Activated B cell treated with CpG ODN at 0.5 μM for 24 hours (primary cell): ENCODE data around the gene ZNF787. TPM values are rescaled to one million over a fixed set of nuclear protein-coding genes. Genes with fewer than 3 reads are reported as not detected.
"Not testable (repeated sequence)": the region's sequence is repeated elsewhere in the genome, so short reads cannot be mapped to it uniquely, and the experiment has no call there.

Experiments
- ATAC-seq: fragments of 200-7000 bp; cut with Tn5 transposase; one replicate; pipeline ENCODE4 v1.10.0; 2021; ENCODE audit warnings: low read depth, mild to moderate bottlenecking, moderate library complexity
- CTCF ChIA-PET: fragments of 350-600 bp; sonication (Branson Sonifier 250); formaldehyde crosslinking; loops from one replicate; lab custom pipeline; 2021; ENCODE audit warnings: antibody characterized with exemption; lab: Charles Lee
- POLR2A ChIA-PET: fragments of 350-600 bp; sonication (Branson Sonifier 250); formaldehyde crosslinking; loops from one replicate; lab custom pipeline; 2021; ENCODE audit warnings: antibody characterized with exemption; lab: Charles Lee
- DNase-seq: peaks from one replicate; pipeline ENCODE4 v3.0.0; 2022
- H3K27ac Mint-ChIP-seq: one replicate; pipeline ENCODE4 v1.8.0; 2020; ENCODE audit warnings: mixed read lengths
- H3K27me3 Mint-ChIP-seq: one replicate; pipeline ENCODE4 v1.8.0; 2021; ENCODE audit warnings: mixed read lengths
- H3K36me3 Mint-ChIP-seq: one replicate; pipeline ENCODE4 v1.8.0; 2021; ENCODE audit warnings: low read depth, mixed read lengths
- H3K4me1 Mint-ChIP-seq: one replicate; pipeline ENCODE4 v1.8.0; 2021; ENCODE audit warnings: mixed read lengths
- H3K4me3 Mint-ChIP-seq: one replicate; pipeline ENCODE4 v1.8.0; 2020; ENCODE audit warnings: mild to moderate bottlenecking, mixed read lengths
- H3K9me3 Mint-ChIP-seq: one replicate; pipeline ENCODE4 v1.8.0; 2020; ENCODE audit warnings: mixed read lengths
- intact Hi-C: fragments of 100-400 bp; cut with micrococcal nuclease; formaldehyde crosslinking; loops from one replicate; pipeline ENCODE4 v1.15.1; 2024
- total RNA-seq: library from RNA; stranded (reverse); gene quantifications from 2 replicates; pipeline ENCODE4 v1.2.3, GENCODE V29; 2022
- TF ChIP-seq, protein P1 (sequence below): fragments of 200-600 bp; IDR thresholded peaks from one replicate; pipeline ENCODE4 v1.8.0; 2022; ENCODE audit warnings: antibody characterized with exemption, mild to moderate bottlenecking

ZNF787 gene
- total RNA-seq, 1 donor from 2014 or later = 42.3 TPM

GRCh38 chr19:56149656-56150038, 28.6 kb upstream of the ZNF787 start:
- TF ChIP-seq, protein P1, sequence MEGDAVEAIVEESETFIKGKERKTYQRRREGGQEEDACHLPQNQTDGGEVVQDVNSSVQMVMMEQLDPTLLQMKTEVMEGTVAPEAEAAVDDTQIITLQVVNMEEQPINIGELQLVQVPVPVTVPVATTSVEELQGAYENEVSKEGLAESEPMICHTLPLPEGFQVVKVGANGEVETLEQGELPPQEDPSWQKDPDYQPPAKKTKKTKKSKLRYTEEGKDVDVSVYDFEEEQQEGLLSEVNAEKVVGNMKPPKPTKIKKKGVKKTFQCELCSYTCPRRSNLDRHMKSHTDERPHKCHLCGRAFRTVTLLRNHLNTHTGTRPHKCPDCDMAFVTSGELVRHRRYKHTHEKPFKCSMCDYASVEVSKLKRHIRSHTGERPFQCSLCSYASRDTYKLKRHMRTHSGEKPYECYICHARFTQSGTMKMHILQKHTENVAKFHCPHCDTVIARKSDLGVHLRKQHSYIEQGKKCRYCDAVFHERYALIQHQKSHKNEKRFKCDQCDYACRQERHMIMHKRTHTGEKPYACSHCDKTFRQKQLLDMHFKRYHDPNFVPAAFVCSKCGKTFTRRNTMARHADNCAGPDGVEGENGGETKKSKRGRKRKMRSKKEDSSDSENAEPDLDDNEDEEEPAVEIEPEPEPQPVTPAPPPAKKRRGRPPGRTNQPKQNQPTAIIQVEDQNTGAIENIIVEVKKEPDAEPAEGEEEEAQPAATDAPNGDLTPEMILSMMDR = no peak
- Mint-ChIP-seq H3K36me3 (peaks cover 49% of the 10 kb centered on the region), H3K9me3 (no peaks in the 10 kb centered on the region), H3K4me3 (no peak overlapping the region), H3K27me3 (no peaks in the 10 kb centered on the region), H3K4me1 (no peaks in the 10 kb centered on the region), H3K27ac (no peak overlapping the region)
- intact Hi-C loops = no loop called here
- ATAC-seq (no peak), DNase-seq (no peak)
- ChIA-PET POLR2A (no interaction called here), CTCF (no interaction called here)

- DNase-seq, H3K4me3 Mint-ChIP-seq, CTCF ChIA-PET, H3K27ac Mint-ChIP-seq, H3K4me1 Mint-ChIP-seq, H3K9me3 Mint-ChIP-seq, intact Hi-C loops, H3K27me3 Mint-ChIP-seq, POLR2A ChIA-PET, ATAC-seq: not testable (repeated sequence)
- peaks cover 47% of the 10 kb centered on the region for H3K36me3 Mint-ChIP-seq
Observed at GRCh38 chr19:56148955-56149655, 28.0 kb upstream of the ZNF787 start.

DNA sequence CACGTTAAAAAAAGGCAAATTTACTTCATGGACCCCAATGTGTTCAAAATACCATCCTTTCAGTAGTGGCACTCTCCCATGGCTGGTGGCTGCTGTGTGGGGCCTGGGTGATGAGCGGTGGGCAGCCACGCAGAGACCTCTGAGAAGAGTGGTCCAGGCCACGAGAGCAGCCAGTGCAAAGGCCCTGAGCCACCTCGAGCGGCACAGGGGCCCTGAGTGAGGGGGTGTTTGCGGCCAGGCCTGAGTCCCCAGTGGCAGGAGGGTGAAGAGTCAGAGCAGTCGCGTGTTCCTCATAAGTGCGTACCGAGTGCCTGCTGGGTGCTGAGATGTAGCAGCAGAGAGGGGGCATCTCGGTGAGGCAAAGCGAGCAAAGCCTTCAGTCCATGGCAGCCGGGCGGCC, 27.0 kb upstream of the ZNF787 start:
- no peak for DNase-seq
- H3K27ac Mint-ChIP-seq = no peak overlapping the region
- TF ChIP-seq, protein P1 = no peak
- intact Hi-C loops = no loop called here
- H3K27me3 Mint-ChIP-seq = no peaks in the 10 kb centered on the region
- ChIA-PET POLR2A (no interaction called here), CTCF (no interaction called here)
- H3K4me1 Mint-ChIP-seq = peaks cover 8% of the 10 kb centered on the region
- H3K4me3 Mint-ChIP-seq = no peak overlapping the region
- no peaks in the 10 kb centered on the region for H3K9me3 Mint-ChIP-seq
- H3K36me3 Mint-ChIP-seq = peaks cover 40% of the 10 kb centered on the region
- ATAC-seq = no peak

DNA sequence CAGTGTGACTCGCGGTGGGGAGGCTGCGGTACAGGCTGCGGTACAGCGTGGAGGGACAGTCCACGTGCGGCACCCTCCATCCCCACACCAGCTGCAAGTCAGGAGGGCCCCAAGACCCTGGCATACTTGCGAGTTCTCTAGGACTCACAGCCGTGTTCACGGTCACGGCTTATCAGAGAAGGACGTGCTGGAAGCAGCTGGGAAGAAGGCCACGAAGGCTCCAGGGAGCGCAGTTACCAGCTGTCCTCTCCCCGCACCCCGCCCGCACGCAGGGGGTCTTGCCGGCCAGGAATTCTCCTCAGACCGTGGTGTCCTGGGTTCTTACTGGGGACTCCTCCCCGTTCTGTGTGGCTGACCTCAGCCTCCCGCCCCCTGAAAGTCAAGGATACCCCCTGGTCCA, 26.2 kb upstream of the ZNF787 start:
- ATAC-seq = no peak
- intact Hi-C loops = no loop called here
- CTCF ChIA-PET = no interaction called here
- Mint-ChIP-seq H3K4me3 (no peak overlapping the region), H3K9me3 (no peaks in the 10 kb centered on the region), H3K36me3 (peaks cover 35% of the 10 kb centered on the region), H3K27me3 (no peaks in the 10 kb centered on the region), H3K4me1 (peaks cover 10% of the 10 kb centered on the region), H3K27ac (no peak overlapping the region)
- TF ChIP-seq, protein P1 = no peak
- POLR2A ChIA-PET = no interaction called here
- DNase-seq = no peak

DNA sequence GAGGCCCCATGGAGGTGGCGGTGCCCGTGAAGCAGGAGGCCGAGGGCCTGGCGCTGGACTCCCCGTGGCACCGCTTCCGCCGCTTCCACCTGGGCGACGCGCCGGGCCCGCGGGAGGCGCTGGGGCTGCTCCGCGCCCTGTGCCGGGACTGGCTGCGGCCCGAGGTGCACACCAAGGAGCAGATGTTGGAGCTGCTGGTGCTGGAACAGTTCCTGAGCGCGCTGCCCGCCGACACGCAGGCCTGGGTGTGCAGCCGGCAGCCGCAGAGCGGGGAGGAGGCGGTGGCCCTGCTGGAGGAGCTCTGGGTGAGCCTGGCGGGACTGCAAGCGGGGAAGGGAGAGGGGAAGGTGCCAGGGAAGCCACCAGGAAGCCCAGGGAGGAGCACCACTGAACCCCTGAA, 25.8 kb upstream of the ZNF787 start:
- Mint-ChIP-seq H3K4me1 (peaks cover 12% of the 10 kb centered on the region), H3K9me3 (no peaks in the 10 kb centered on the region), H3K4me3 (no peak overlapping the region), H3K27ac (no peak overlapping the region), H3K27me3 (no peaks in the 10 kb centered on the region), H3K36me3 (peaks cover 33% of the 10 kb centered on the region)
- DNase-seq = no peak
- intact Hi-C loops = no loop called here
- ChIA-PET CTCF (no interaction called here), POLR2A (no interaction called here)
- no peak for ATAC-seq
- TF ChIP-seq, protein P1 = no peak

- H3K4me1 Mint-ChIP-seq = peaks cover 18% of the 10 kb centered on the region
- no peak for DNase-seq
- CTCF ChIA-PET = no interaction called here
- intact Hi-C loops = no loop called here
- no peak overlapping the region for H3K4me3 Mint-ChIP-seq
- no peaks in the 10 kb centered on the region for H3K27me3 Mint-ChIP-seq
- no peak for ATAC-seq
- TF ChIP-seq, protein P1 = no peak
- peaks cover 37% of the 10 kb centered on the region for H3K36me3 Mint-ChIP-seq
- no peak overlapping the region for H3K27ac Mint-ChIP-seq
- POLR2A ChIA-PET = no interaction called here
- no peaks in the 10 kb centered on the region for H3K9me3 Mint-ChIP-seq
Observed at GRCh38 chr19:56145698-56146097, 24.6 kb upstream of the ZNF787 start.
